ENCODE measurements around the gene CCDC80. TPM values are rescaled to one million over a fixed set of nuclear protein-coding genes. Genes with fewer than 3 reads are reported as not detected.

Gene CCDC80
- polyA plus RNA-seq, 1 experiment: 199 TPM

DNA sequence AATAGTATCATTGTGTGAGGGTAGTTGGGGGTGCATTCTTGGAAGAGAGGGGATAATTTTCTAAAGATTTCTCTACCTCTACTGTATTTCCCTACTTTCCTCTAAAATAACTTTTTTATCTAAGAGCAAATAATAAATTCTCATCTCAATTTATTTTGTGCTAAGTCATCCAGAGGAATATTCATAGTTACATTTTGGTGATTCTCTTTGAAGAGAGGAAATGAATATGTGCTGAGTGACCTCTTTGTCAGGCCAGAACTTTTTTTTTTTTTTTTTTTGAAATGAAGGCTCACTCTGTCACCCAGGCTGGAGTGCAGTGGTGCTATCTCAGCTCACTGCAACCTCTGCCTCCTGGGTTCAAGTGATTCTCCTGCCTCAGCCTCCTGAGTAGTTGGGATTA lies 15.1 kb upstream of the CCDC80 start:
- CTCF ChIA-PET: interaction anchor here (1.5 kb wide), 1 partner anchor 79 kb away, joined by 4 read pairs; no protein-coding TSS in a partner anchor
- no peak for DNase-seq (ENCODE audit: low read depth)
- TF ChIP-seq, protein P1, sequence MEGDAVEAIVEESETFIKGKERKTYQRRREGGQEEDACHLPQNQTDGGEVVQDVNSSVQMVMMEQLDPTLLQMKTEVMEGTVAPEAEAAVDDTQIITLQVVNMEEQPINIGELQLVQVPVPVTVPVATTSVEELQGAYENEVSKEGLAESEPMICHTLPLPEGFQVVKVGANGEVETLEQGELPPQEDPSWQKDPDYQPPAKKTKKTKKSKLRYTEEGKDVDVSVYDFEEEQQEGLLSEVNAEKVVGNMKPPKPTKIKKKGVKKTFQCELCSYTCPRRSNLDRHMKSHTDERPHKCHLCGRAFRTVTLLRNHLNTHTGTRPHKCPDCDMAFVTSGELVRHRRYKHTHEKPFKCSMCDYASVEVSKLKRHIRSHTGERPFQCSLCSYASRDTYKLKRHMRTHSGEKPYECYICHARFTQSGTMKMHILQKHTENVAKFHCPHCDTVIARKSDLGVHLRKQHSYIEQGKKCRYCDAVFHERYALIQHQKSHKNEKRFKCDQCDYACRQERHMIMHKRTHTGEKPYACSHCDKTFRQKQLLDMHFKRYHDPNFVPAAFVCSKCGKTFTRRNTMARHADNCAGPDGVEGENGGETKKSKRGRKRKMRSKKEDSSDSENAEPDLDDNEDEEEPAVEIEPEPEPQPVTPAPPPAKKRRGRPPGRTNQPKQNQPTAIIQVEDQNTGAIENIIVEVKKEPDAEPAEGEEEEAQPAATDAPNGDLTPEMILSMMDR (IDR thresholded peaks at IDR 0.05; ENCODE audit: insufficient read depth, low read depth, low read length): no peak
- H3K27me3 ChIP-seq (ENCODE audit: control insufficient read depth, insufficient read depth, low read length): no peaks in the 10 kb centered on the region
- no peak overlapping the region for H3K4me3 ChIP-seq (ENCODE audit: low read depth, low read length)
- H3K36me3 ChIP-seq (ENCODE audit: control insufficient read depth, insufficient read depth, low read length): no peaks in the 10 kb centered on the region
- POLR2A ChIA-PET: no interaction called here

DNA sequence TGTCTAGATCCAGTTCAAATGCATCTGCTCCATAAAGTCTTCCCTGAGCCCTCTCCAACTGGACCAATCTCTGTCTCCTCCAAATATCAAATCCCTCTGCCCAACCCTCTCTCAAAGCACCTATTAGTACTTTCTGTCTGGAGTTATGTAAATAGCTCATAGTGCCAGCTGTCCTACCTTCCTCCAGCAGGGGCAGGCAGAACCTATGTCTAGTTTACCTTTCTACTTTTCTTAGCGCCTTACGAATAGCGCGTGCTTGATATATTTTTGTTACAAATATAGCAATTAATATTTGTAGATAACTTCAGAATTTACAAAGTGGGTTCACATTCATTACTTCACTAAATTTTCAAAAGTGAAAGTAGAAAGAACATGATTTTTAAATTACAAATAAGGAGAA lies 14.0 kb upstream of the CCDC80 start:
- H3K36me3 ChIP-seq (ENCODE audit: control insufficient read depth, insufficient read depth, low read length): no peaks in the 10 kb centered on the region
- TF ChIP-seq, protein P1 (IDR thresholded peaks at IDR 0.05; ENCODE audit: insufficient read depth, low read depth, low read length): no peak
- no peaks in the 10 kb centered on the region for H3K27me3 ChIP-seq (ENCODE audit: control insufficient read depth, insufficient read depth, low read length)
- no peak for DNase-seq (ENCODE audit: low read depth)
- POLR2A ChIA-PET: interaction anchor here (1.7 kb wide), 1 partner anchor 16 kb away, joined by 8 read pairs; no protein-coding TSS in a partner anchor
- CTCF ChIA-PET: interaction anchor here (1.2 to 5.6 kb wide), 4 partner anchors 12 to 159 kb away, joined by 3 to 36 read pairs (median 5); partner anchors contain the start of gene CCDC80
- no peak overlapping the region for H3K4me3 ChIP-seq (ENCODE audit: low read depth, low read length)

DNA sequence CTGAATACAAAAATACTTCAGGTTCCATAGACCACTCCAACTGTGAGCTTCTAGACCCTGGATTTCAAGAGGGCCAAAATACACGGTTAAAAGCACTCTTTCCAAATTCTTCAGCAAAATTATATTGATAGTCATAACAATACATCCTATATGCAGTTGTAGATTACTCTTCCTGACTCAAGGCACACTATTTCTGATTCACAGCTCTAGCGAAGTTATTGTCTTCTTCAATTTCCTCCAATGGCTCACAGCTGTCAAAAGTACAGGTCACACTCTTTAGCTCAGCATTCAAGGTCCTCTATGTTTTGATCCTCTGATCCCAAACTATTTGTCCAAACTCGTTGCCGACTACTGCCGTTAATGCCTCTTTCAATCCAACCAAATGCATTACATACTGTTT lies 13.5 kb upstream of the CCDC80 start:
- ChIA-PET POLR2A (interaction anchor here (1.7 to 1.8 kb wide), 2 partner anchors 17 to 27 kb away, joined by 6 to 8 read pairs; no protein-coding TSS in a partner anchor), CTCF (interaction anchor here (1.2 to 5.6 kb wide), 6 partner anchors 11 to 159 kb away, joined by 3 to 36 read pairs (median 4); partner anchors contain the start of gene CCDC80)
- Histone ChIP-seq H3K4me3 (ENCODE audit: low read depth, low read length) (no peak overlapping the region), H3K36me3 (ENCODE audit: control insufficient read depth, insufficient read depth, low read length) (no peaks in the 10 kb centered on the region), H3K27me3 (ENCODE audit: control insufficient read depth, insufficient read depth, low read length) (no peaks in the 10 kb centered on the region)
- DNase-seq (ENCODE audit: low read depth): no peak
- TF ChIP-seq, protein P1 (IDR thresholded peaks at IDR 0.05; ENCODE audit: insufficient read depth, low read depth, low read length): no peak

DNA sequence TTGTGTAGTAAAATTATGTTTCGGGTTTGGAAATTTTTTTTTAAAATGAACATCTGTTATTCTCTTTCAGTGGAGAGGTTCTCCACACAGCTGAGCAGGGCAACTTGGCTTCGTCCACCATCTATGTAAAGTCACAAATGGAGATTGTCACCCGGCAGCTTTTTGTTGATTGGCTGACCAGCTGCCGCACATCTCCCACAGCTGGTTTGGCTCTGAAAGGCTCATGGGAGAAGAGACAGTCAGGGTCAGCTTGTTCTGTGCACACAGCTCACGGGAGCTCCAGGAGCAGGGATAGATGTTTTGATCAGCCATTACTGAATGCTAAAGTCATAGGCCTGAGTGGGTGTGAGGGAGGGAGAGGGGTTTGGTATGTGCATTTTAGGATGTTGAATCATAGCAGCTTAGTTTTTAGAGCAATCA lies 12.9 kb upstream of the CCDC80 start:
- TF ChIP-seq, protein P1 (IDR thresholded peaks at IDR 0.05; ENCODE audit: insufficient read depth, low read depth, low read length): no peak

DNA sequence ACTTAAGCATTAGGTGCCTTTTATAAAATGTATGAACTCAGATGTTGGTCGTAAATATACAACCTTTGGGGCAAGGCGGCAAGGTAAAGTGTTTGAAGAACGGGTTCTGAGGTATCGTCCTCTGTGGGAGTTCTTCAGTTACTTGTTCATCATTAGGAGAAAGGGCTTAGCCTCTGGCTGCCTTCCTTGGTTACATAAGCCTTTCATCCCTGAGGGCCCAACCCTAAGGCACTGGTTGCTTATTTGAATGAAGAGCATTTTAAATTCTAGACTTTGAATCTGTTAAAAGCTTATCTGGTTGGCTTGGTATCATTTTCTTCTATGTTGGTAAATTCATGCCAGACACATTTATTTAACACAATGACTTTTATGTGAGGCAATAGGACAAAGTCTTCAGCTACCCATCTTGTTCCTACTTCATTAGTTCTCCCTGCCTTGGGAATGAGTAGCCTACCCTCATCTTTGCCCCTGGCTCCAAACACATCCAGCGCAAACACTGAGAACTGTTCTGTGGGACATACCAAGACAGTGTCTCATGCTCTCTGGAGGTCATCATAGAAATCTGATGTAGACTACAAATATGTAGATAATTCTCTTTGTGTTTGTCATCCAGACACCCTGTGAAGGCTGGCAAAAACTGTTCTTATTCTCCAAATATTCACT lies 12.4 kb upstream of the CCDC80 start:
- H3K27me3 ChIP-seq (ENCODE audit: control insufficient read depth, insufficient read depth, low read length): no peaks in the 10 kb centered on the region
- POLR2A ChIA-PET: interaction anchor here (0.6 to 1.8 kb wide), 6 partner anchors 18 to 163 kb away, joined by 3 to 8 read pairs (median 5); no protein-coding TSS in a partner anchor
- DNase-seq (ENCODE audit: low read depth): peak; percentile 94
- TF ChIP-seq, protein P1 (IDR thresholded peaks at IDR 0.05; ENCODE audit: insufficient read depth, low read depth, low read length): no peak
- CTCF ChIA-PET: interaction anchor here (0.6 to 5.6 kb wide), 8 partner anchors 10 to 345 kb away, joined by 3 to 36 read pairs (median 4); partner anchors contain the start of gene CCDC80
- no peak overlapping the region for H3K4me3 ChIP-seq (ENCODE audit: low read depth, low read length)
- H3K36me3 ChIP-seq (ENCODE audit: control insufficient read depth, insufficient read depth, low read length): no peaks in the 10 kb centered on the region

More for the DNA sequence above, 12.9 kb upstream of the CCDC80 start:
- H3K27me3 ChIP-seq (ENCODE audit: control insufficient read depth, insufficient read depth, low read length): no peaks in the 10 kb centered on the region
- POLR2A ChIA-PET: interaction anchor here (1.0 to 1.8 kb wide), 4 partner anchors 18 to 41 kb away, joined by 4 to 8 read pairs (median 6); no protein-coding TSS in a partner anchor
- DNase-seq (ENCODE audit: low read depth): peak; percentile 80
- H3K36me3 ChIP-seq (ENCODE audit: control insufficient read depth, insufficient read depth, low read length): no peaks in the 10 kb centered on the region
- CTCF ChIA-PET: interaction anchor here (1.2 to 5.6 kb wide), 8 partner anchors 10 to 161 kb away, joined by 3 to 36 read pairs (median 4); partner anchors contain the start of gene CCDC80
- no peak overlapping the region for H3K4me3 ChIP-seq (ENCODE audit: low read depth, low read length)
